Smooth muscle cell (in vitro differentiated cells): ENCODE measurements around the gene EEPD1. TPM values are rescaled to one million over a fixed set of nuclear protein-coding genes. Genes with fewer than 3 reads are reported as not detected.

Experiments used
- DNase-seq: peaks from one replicate; lab custom pipeline; 2025; ENCODE audit not compliant: unreplicated experiment; lab: John Stamatoyannopoulos, UW
- H2AFZ ChIP-seq: fragments of 200-600 bp; sonication (generic); 2 replicates; pipeline ENCODE4 v1.6.0; 2016; ENCODE audit warnings: antibody characterized with exemption, low read depth, mild to moderate bottlenecking
- H3F3A ChIP-seq: fragments of 200-600 bp; sonication (generic); 2 replicates; pipeline ENCODE4 v1.6.0; 2017; ENCODE audit warnings: antibody characterized with exemption, low read depth
- H3K27ac ChIP-seq: fragments of 200-600 bp; sonication (generic); 2 replicates; pipeline ENCODE4 v1.5.1; 2016; ENCODE audit warnings: low read depth, mild to moderate bottlenecking
- H3K27me3 ChIP-seq: fragments of 200-600 bp; sonication (generic); 2 replicates; pipeline ENCODE4 v1.6.1; 2016; ENCODE audit warnings: low read depth, mild to moderate bottlenecking
- H3K36me3 ChIP-seq: fragments of 200-600 bp; sonication (generic); 2 replicates; pipeline ENCODE4 v1.5.1; 2016; ENCODE audit warnings: low read depth
- H3K4me1 ChIP-seq: fragments of 200-600 bp; sonication (generic); 2 replicates; pipeline ENCODE4 v1.5.1; 2016; ENCODE audit warnings: low read depth
- H3K4me2 ChIP-seq: fragments of 200-600 bp; sonication (generic); 2 replicates; pipeline ENCODE4 v1.6.0; 2016; ENCODE audit warnings: mild to moderate bottlenecking
- H3K4me3 ChIP-seq: fragments of 200-600 bp; sonication (generic); 2 replicates; pipeline ENCODE4 v1.5.1; 2016; ENCODE audit warnings: mild to moderate bottlenecking
- H3K79me2 ChIP-seq: fragments of 200-600 bp; sonication (generic); 2 replicates; pipeline ENCODE4 v1.6.0; 2016; ENCODE audit warnings: low read depth, mild to moderate bottlenecking
- H3K9ac ChIP-seq: fragments of 200-600 bp; sonication (generic); 2 replicates; pipeline ENCODE4 v1.6.0; 2016; ENCODE audit warnings: low read depth
- H3K9me3 ChIP-seq: fragments of 200-600 bp; sonication (generic); replicated peaks from 2 replicates; pipeline ENCODE4 v1.5.1; 2016; ENCODE audit warnings: low read depth
- H4K20me1 ChIP-seq: fragments of 200-600 bp; sonication (generic); 2 replicates; pipeline ENCODE4 v1.6.0; 2016; ENCODE audit warnings: low read depth
- CTCF ChIP-seq: fragments of 200-600 bp; sonication (generic); IDR thresholded peaks from 2 replicates; pipeline ENCODE4 v1.5.1; 2017; ENCODE audit warnings: borderline replicate concordance, mild to moderate bottlenecking, antibody characterized with exemption; ENCODE audit not compliant: insufficient read depth, poor library complexity, severe bottlenecking
- WGBS: methylation state at CpG from one replicate; pipeline ENCODE4 v1.1.7; 2016; ENCODE audit warnings: low lambda C conversion rate; 5-methylcytosine and 5-hydroxymethylcytosine counted together
- polyA plus RNA-seq: library from polyadenylated mRNA; unstranded; fragments of >200 nt; fragmentation: Nextera tagmentation; extraction: Ambion mirVana; gene quantifications from 2 replicates; pipeline ENCODE4 v1.2.1, GENCODE V29; 2016
- total RNA-seq: library from RNA; depleted of rRNA; stranded (reverse); fragments of >200 nt; gene quantifications from 2 replicates; pipeline ENCODE4 v1.2.3, GENCODE V29; 2014

EEPD1 gene
- total and polyA plus RNA-seq, 2 experiments from 2014 or later = 1.5 TPM

GRCh38 chr7:36204929-36205635 is 52.0 kb downstream of the EEPD1 start:
- Histone ChIP-seq H2AFZ (no peak overlapping the region), H3K27ac (no peak overlapping the region), H3K27me3 (no peaks in the 10 kb centered on the region), H3K4me1 (peaks cover 5% of the 10 kb centered on the region), H4K20me1 (no peaks in the 10 kb centered on the region), H3K36me3 (no peaks in the 10 kb centered on the region), H3F3A (peaks cover 8% of the 10 kb centered on the region), H3K9me3 (no peaks in the 10 kb centered on the region), H3K4me2 (no peak overlapping the region), H3K79me2 (no peaks in the 10 kb centered on the region), H3K4me3 (no peak overlapping the region), H3K9ac (no peak overlapping the region)
- WGBS = 76% methylated on average over 6 of the region's 6 CpGs
- TF ChIP-seq CTCF = no peak
- no peak for DNase-seq

- Histone ChIP-seq H3K4me1 (peaks cover 5% of the 10 kb centered on the region), H2AFZ (no peak overlapping the region), H3K9ac (no peak overlapping the region), H3K27ac (no peak overlapping the region), H3K9me3 (no peaks in the 10 kb centered on the region), H3K36me3 (no peaks in the 10 kb centered on the region), H3F3A (peaks cover 8% of the 10 kb centered on the region), H3K27me3 (no peaks in the 10 kb centered on the region), H3K4me3 (no peak overlapping the region), H4K20me1 (no peaks in the 10 kb centered on the region), H3K4me2 (no peak overlapping the region), H3K79me2 (no peaks in the 10 kb centered on the region)
- no peak for TF ChIP-seq CTCF
- 80% methylated on average over 6 of the region's 6 CpGs for WGBS
- no peak for DNase-seq
Observed at GRCh38 chr7:36205803-36206202, 52.7 kb downstream of the EEPD1 start.

GRCh38 chr7:36207451-36208291 is 54.6 kb downstream of the EEPD1 start:
- no peaks in the 10 kb centered on the region for H3K27me3 ChIP-seq
- WGBS = 39% methylated on average over 10 of the region's 10 CpGs
- peak overlapping the region; percentile 75 for H3K27ac ChIP-seq

More at GRCh38 chr7:36207451-36208291, 54.6 kb downstream of the EEPD1 start:
- H2AFZ ChIP-seq = no peak overlapping the region
- no peak for TF ChIP-seq CTCF
- H3K9ac ChIP-seq = peak overlapping the region; percentile 32
- peaks cover 5% of the 10 kb centered on the region for H3K4me1 ChIP-seq
- no peaks in the 10 kb centered on the region for H3K9me3 ChIP-seq
- H3K36me3 ChIP-seq = no peaks in the 10 kb centered on the region
- peak overlapping the region; percentile 58 for H3K4me2 ChIP-seq
- no peaks in the 10 kb centered on the region for H3K79me2 ChIP-seq
- H3F3A ChIP-seq = peaks cover 8% of the 10 kb centered on the region
- no peak overlapping the region for H3K4me3 ChIP-seq
- H4K20me1 ChIP-seq = no peaks in the 10 kb centered on the region
- DNase-seq = no peak
